HEK293 (cell line): ENCODE data around the gene MARCHF11.

Experiments used
- CTCF ChIA-PET: fragments of 350-600 bp; formaldehyde crosslinking; extraction: SDS; loops from one replicate; lab custom pipeline; 2021; ENCODE audit warnings: antibody characterized with exemption; lab: Yijun Ruan, JAX
- POLR2A ChIA-PET: fragments of 300-600 bp; formaldehyde crosslinking; extraction: SDS; loops from one replicate; lab custom pipeline; 2020; ENCODE audit warnings: antibody characterized with exemption, inconsistent platforms; lab: Yijun Ruan, JAX
- H3K27ac ChIP-seq: fragments of 200-500 bp; sonication (Bioruptor generic); 2 replicates; pipeline ENCODE4 v1.5.1; 2014; ENCODE audit warnings: low read depth, low read length, control low read depth, inconsistent platforms; ENCODE audit errors: extremely low read depth
- H3K36me3 ChIP-seq, 2 experiments: fragments of 200-500 bp in 1 of 2; sonication (Bioruptor generic) in 1 of 2; 1 replicate in 1 of 2; 2 replicates in 1 of 2; pipeline ENCODE4 v1.5.1; 2014 to 2017; ENCODE audit warnings: inconsistent platforms in 2 of 2, low read length in 2 of 2; ENCODE audit not compliant: control insufficient read depth in 2 of 2, insufficient read depth in 1 of 2
- H3K4me1 ChIP-seq: fragments of 200-500 bp; sonication (Bioruptor generic); 2 replicates; pipeline ENCODE4 v1.5.1; 2014; ENCODE audit warnings: mild to moderate bottlenecking, low read length, inconsistent platforms; ENCODE audit not compliant: control insufficient read depth, insufficient read depth
- H3K4me3 ChIP-seq: 2 replicates; pipeline ENCODE4 v1.5.1; 2011; ENCODE audit warnings: low read depth, mild to moderate bottlenecking, control low read depth, low read length, moderate library complexity
- H3K9me3 ChIP-seq: fragments of 200-500 bp; sonication (Bioruptor generic); 2 replicates; pipeline ENCODE4 v1.5.1; 2014; ENCODE audit warnings: low read depth, low read length, inconsistent platforms; ENCODE audit not compliant: control insufficient read depth, insufficient read depth
- ATF2 ChIP-seq: fragments of 450-650 bp; formaldehyde crosslinking; IDR thresholded peaks from 2 replicates; pipeline ENCODE4 v1.5.1; 2016; ENCODE audit warnings: missing biosample characterization, missing genetic modification characterization, low read depth
- KLF16 ChIP-seq: fragments of 450-650 bp; formaldehyde crosslinking; IDR thresholded peaks from 2 replicates; pipeline ENCODE4 v1.5.1; 2017; ENCODE audit warnings: missing biosample characterization, missing genetic modification characterization
- PRDM1 ChIP-seq: fragments of 450-650 bp; formaldehyde crosslinking; IDR thresholded peaks from 2 replicates; pipeline ENCODE4; 2016; ENCODE audit warnings: missing biosample characterization, missing genetic modification characterization
- YY2 ChIP-seq: fragments of 450-650 bp; formaldehyde crosslinking; IDR thresholded peaks from 2 replicates; pipeline ENCODE4 v1.5.1; 2016; ENCODE audit warnings: missing biosample characterization, missing genetic modification characterization
- ZBTB17 ChIP-seq: fragments of 450-650 bp; formaldehyde crosslinking; IDR thresholded peaks from 2 replicates; pipeline ENCODE4 v1.5.1; 2016; ENCODE audit warnings: missing biosample characterization, missing genetic modification characterization
- ZBTB21 ChIP-seq: fragments of 450-650 bp; formaldehyde crosslinking; IDR thresholded peaks from 2 replicates; pipeline ENCODE4 v1.5.1; 2017; ENCODE audit warnings: missing biosample characterization, missing genetic modification characterization
- ZFP3 ChIP-seq: fragments of 450-650 bp; formaldehyde crosslinking; IDR thresholded peaks from 2 replicates; pipeline ENCODE4 v1.5.1; 2016; ENCODE audit warnings: low read depth, missing biosample characterization, missing genetic modification characterization
- ZFP69B ChIP-seq: fragments of 450-650 bp; formaldehyde crosslinking; IDR thresholded peaks from 2 replicates; pipeline ENCODE4 v1.5.1; 2016; ENCODE audit warnings: missing biosample characterization, missing genetic modification characterization
- ZNF148 ChIP-seq: fragments of 450-650 bp; formaldehyde crosslinking; IDR thresholded peaks from 2 replicates; pipeline ENCODE4 v1.5.0; 2017; ENCODE audit warnings: missing biosample characterization, missing genetic modification characterization, borderline replicate concordance
- ZNF292 ChIP-seq: fragments of 450-650 bp; formaldehyde crosslinking; IDR thresholded peaks from 2 replicates; pipeline ENCODE4 v1.5.1; 2016; ENCODE audit warnings: low read depth, missing biosample characterization, missing genetic modification characterization, borderline replicate concordance
- ZNF48 ChIP-seq: fragments of 450-650 bp; formaldehyde crosslinking; IDR thresholded peaks from 2 replicates; pipeline ENCODE4 v1.5.1; 2016; ENCODE audit warnings: missing biosample characterization, missing genetic modification characterization
- ZNF513 ChIP-seq: fragments of 450-650 bp; IDR thresholded peaks from 2 replicates; pipeline ENCODE4 v1.5.1; 2018; ENCODE audit warnings: missing biosample characterization, missing genetic modification characterization
- ZNF514 ChIP-seq: fragments of 450-650 bp; formaldehyde crosslinking; IDR thresholded peaks from 2 replicates; pipeline ENCODE4 v1.5.1; 2016; ENCODE audit warnings: missing biosample characterization, missing genetic modification characterization
- ZNF521 ChIP-seq: fragments of 450-650 bp; formaldehyde crosslinking; IDR thresholded peaks from 2 replicates; pipeline ENCODE4 v1.5.1; 2017; ENCODE audit warnings: missing biosample characterization, mild to moderate bottlenecking, missing genetic modification characterization
- ZNF558 ChIP-seq: fragments of 450-650 bp; formaldehyde crosslinking; IDR thresholded peaks from 2 replicates; pipeline ENCODE4 v1.5.1; 2016; ENCODE audit warnings: missing biosample characterization, missing genetic modification characterization
- ZNF610 ChIP-seq: fragments of 450-650 bp; formaldehyde crosslinking; IDR thresholded peaks from 2 replicates; pipeline ENCODE4 v1.5.1; 2016; ENCODE audit warnings: missing biosample characterization, missing genetic modification characterization, borderline replicate concordance
- ZXDB ChIP-seq: fragments of 450-650 bp; formaldehyde crosslinking; IDR thresholded peaks from 2 replicates; pipeline ENCODE4 v1.5.1; 2016; ENCODE audit warnings: missing biosample characterization, missing genetic modification characterization
- TF ChIP-seq, protein P1 (sequence below): fragments of 450-650 bp; formaldehyde crosslinking; IDR thresholded peaks from 2 replicates; pipeline ENCODE4 v1.5.1; 2016; ENCODE audit warnings: missing biosample characterization, missing genetic modification characterization
- TF ChIP-seq, protein P2 (sequence below): fragments of 450-650 bp; formaldehyde crosslinking; IDR thresholded peaks from 2 replicates; pipeline ENCODE4 v1.5.1; 2016; ENCODE audit warnings: missing biosample characterization, missing genetic modification characterization, borderline replicate concordance

Gene MARCHF11

GRCh38 chr5:16128944-16129343 is 50.6 kb downstream of the MARCHF11 start:
- CTCF ChIA-PET = no interaction called here

DNA sequence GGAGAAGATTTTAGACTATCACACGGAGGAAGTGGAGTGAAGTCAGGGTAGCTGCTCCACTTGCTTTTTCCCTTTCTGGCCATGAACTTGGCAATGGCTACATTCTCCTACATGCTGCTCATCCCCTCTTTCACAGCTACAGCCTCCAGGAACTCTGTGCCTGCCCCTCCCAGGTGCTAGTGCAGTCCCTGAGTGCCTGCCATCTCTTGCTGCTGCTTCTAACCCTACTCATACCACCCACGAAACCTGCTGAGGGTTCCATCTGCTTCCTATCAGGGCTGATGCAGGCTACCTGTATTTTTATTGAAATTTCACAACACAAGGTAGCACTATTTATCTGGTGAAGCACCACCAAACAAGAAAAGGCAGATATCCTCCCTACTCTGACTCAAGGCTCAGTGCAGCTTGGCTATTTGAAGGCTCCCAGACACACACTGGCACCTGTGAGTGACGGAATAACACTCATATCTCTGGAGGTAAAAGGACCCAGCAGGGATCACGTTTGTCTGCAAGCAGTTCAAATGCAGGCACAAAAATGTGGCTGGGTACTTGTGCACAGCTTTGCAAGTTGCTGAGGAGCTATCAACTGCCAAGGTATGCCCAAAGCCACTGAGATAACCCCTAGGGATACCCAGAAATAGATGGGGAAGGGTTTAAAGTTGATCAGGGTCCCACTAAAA is 51.6 kb downstream of the MARCHF11 start:
- CTCF ChIA-PET = interaction anchor here (0.9 kb wide), 1 partner anchor 23 kb away, joined by 3 read pairs; no protein-coding TSS in a partner anchor
- Histone ChIP-seq H3K27ac (no peak overlapping the region), H3K9me3 (no peaks in the 10 kb centered on the region), H3K4me1 (no peaks in the 10 kb centered on the region), H3K4me3 (no peak overlapping the region), H3K36me3 (no peaks in the 10 kb centered on the region)
- POLR2A ChIA-PET = no interaction called here
- TF ChIP-seq ATF2 (tag by site-specific recombination) (no peak), PRDM1 (no peak), ZNF610 (tag by site-specific recombination) (no peak), ZNF148 (tag by site-specific recombination) (no peak), ZBTB21 (tag by site-specific recombination) (no peak), ZFP3 (tag by site-specific recombination) (no peak), ZBTB17 (tag by site-specific recombination) (no peak), ZNF292 (no peak), ZNF521 (tag by site-specific recombination) (no peak), KLF16 (tag by site-specific recombination) (no peak), ZNF48 (tag by site-specific recombination) (no peak), ZNF513 (no peak), YY2 (tag by site-specific recombination) (no peak), ZFP69B (tag by site-specific recombination) (no peak), ZNF514 (no peak), ZXDB (tag by site-specific recombination) (no peak)
- TF ChIP-seq, protein P1, sequence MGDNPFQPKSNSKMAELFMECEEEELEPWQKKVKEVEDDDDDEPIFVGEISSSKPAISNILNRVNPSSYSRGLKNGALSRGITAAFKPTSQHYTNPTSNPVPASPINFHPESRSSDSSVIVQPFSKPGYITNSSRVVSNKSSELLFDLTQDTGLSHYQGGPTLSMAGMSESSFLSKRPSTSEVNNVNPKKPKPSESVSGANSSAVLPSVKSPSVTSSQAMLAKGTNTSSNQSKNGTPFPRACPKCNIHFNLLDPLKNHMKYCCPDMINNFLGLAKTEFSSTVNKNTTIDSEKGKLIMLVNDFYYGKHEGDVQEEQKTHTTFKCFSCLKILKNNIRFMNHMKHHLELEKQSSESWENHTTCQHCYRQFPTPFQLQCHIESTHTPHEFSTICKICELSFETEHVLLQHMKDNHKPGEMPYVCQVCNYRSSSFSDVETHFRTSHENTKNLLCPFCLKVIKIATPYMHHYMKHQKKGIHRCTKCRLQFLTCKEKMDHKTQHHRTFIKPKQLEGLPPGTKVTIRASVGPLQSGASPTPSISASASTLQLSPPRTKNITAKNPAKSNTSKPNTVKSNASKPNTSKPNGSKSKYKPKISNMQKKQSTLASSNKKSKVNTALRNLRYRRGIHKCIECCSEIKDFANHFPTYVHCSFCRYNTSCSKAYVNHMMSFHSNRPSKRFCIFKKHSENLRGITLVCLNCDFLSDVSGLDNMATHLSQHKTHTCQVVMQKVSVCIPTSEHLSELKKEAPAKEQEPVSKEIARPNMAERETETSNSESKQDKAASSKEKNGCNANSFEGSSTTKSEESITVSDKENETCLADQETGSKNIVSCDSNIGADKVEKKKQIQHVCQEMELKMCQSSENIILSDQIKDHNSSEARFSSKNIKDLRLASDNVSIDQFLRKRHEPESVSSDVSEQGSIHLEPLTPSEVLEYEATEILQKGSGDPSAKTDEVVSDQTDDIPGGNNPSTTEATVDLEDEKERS (tag by site-specific recombination) = no peak
- TF ChIP-seq, protein P2, sequence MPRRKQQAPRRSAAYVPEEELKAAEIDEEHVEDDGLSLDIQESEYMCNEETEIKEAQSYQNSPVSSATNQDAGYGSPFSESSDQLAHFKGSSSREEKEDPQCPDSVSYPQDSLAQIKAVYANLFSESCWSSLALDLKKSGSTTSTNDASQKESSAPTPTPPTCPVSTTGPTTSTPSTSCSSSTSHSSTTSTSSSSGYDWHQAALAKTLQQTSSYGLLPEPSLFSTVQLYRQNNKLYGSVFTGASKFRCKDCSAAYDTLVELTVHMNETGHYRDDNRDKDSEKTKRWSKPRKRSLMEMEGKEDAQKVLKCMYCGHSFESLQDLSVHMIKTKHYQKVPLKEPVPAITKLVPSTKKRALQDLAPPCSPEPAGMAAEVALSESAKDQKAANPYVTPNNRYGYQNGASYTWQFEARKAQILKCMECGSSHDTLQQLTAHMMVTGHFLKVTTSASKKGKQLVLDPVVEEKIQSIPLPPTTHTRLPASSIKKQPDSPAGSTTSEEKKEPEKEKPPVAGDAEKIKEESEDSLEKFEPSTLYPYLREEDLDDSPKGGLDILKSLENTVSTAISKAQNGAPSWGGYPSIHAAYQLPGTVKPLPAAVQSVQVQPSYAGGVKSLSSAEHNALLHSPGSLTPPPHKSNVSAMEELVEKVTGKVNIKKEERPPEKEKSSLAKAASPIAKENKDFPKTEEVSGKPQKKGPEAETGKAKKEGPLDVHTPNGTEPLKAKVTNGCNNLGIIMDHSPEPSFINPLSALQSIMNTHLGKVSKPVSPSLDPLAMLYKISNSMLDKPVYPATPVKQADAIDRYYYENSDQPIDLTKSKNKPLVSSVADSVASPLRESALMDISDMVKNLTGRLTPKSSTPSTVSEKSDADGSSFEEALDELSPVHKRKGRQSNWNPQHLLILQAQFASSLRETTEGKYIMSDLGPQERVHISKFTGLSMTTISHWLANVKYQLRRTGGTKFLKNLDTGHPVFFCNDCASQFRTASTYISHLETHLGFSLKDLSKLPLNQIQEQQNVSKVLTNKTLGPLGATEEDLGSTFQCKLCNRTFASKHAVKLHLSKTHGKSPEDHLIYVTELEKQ (tag by site-specific recombination) = no peak

More at GRCh38 chr5:16128944-16129343, 50.6 kb downstream of the MARCHF11 start:
- Histone ChIP-seq H3K4me3 (no peak overlapping the region), H3K9me3 (no peaks in the 10 kb centered on the region; the same call in 1 of the 2 replicates), H3K4me1 (no peaks in the 10 kb centered on the region), H3K36me3 (no peaks in the 10 kb centered on the region), H3K27ac (no peak overlapping the region)
- POLR2A ChIA-PET = no interaction called here
- TF ChIP-seq ZNF558 (tag by site-specific recombination) = no peak
